A549 (cell line): ENCODE measurements around the gene LRRC28. TPM values are rescaled to one million over a fixed set of nuclear protein-coding genes. Genes with fewer than 3 reads are reported as not detected.

ENCODE experiments used
- ATAC-seq, 2 experiments: fragments of 200-7000 bp in 1 of 2; fragments of >200 bp in 1 of 2; cut with Nextera tagmentation in 1 of 2; cut with Tn5 transposase in 1 of 2; 3 replicates each; pipeline versions ENCODE4 v1.8.0 to v1.9.1; 2018 to 2020; ENCODE audit warnings: mild to moderate bottlenecking in 1 of 2, moderate library complexity in 1 of 2
- CTCF ChIA-PET: fragments of 300-600 bp; sonication (Branson Sonifier 250); formaldehyde crosslinking; extraction: SDS; loops from one replicate; lab custom pipeline; 2021; ENCODE audit warnings: antibody characterized with exemption, inconsistent platforms; lab: Yijun Ruan, JAX
- POLR2A ChIA-PET: fragments of 350-600 bp; formaldehyde crosslinking; extraction: SDS; loops from one replicate; lab custom pipeline; 2021; ENCODE audit warnings: antibody characterized with exemption, inconsistent platforms; lab: Yijun Ruan, JAX
- DNase-seq, 2 experiments: peaks; one replicate each; pipeline versions ENCODE4 v3.0.0 to v3.0.0-alpha.2; 2011 to 2016; ENCODE audit warnings: low read depth in 1 of 2, low spot score in 1 of 2
- FAIRE-seq: peaks from 2 replicates; lab custom pipeline; 2011; peaks lifted over from hg19 to GRCh38; lab: Jason Lieb, UNC
- H3K27ac ChIP-seq, 2 experiments: fragments of >200 bp; sonication (Bioruptor Twin); formaldehyde crosslinking; 3 replicates each; pipeline ENCODE4 v1.5.1; 2016 to 2017
- H3K4me1 ChIP-seq: fragments of >200 bp; sonication (Bioruptor Twin); formaldehyde crosslinking; 3 replicates; pipeline ENCODE4 v1.6.1; 2016
- H3K4me2 ChIP-seq: fragments of >200 bp; sonication (Bioruptor Twin); formaldehyde crosslinking; 3 replicates; pipeline ENCODE4 v1.6.1; 2016
- H3K4me3 ChIP-seq: fragments of >200 bp; sonication (Bioruptor Twin); formaldehyde crosslinking; 3 replicates; pipeline ENCODE4 v1.5.1; 2016
- H3K9me3 ChIP-seq: fragments of >200 bp; sonication (Bioruptor Twin); formaldehyde crosslinking; 3 replicates; pipeline ENCODE4 v1.6.1; 2016
- CEBPB ChIP-seq, 2 experiments: fragments of >200 bp in 1 of 2; sonication (Bioruptor Twin) in 1 of 2; formaldehyde crosslinking in 1 of 2; IDR thresholded peaks; 2 replicates each; pipeline ENCODE4 v1.6.1; 2012 to 2016
- CHD4 ChIP-seq: fragments of 200-600 bp; sonication (generic); IDR thresholded peaks from 2 replicates; pipeline ENCODE4 v1.6.1; 2016; ENCODE audit warnings: antibody characterized with exemption, mild to moderate bottlenecking, borderline replicate concordance
- EHMT2 ChIP-seq: fragments of 200-600 bp; sonication (generic); IDR thresholded peaks from 2 replicates; pipeline ENCODE4 v1.6.1; 2016; ENCODE audit warnings: antibody characterized with exemption, low read depth, mild to moderate bottlenecking, moderate library complexity
- ELK1 ChIP-seq: fragments of 150-350 bp; IDR thresholded peaks from 2 replicates; pipeline ENCODE4 v1.6.1; 2014; ENCODE audit warnings: low read depth, mild to moderate bottlenecking, low read length
- ESRRA ChIP-seq: fragments of 150-350 bp; IDR thresholded peaks from 2 replicates; pipeline ENCODE4 v1.6.1; 2014; ENCODE audit warnings: mild to moderate bottlenecking, low read length, borderline replicate concordance
- FOSB ChIP-seq: fragments of 250-450 bp; sonication (Bioruptor Pico); IDR thresholded peaks from 2 replicates; pipeline ENCODE4 v1.5.0; 2020; ENCODE audit warnings: mild to moderate bottlenecking, moderate library complexity
- HDAC2 ChIP-seq: fragments of 200-600 bp; sonication (generic); IDR thresholded peaks from 2 replicates; pipeline ENCODE4 v1.6.1; 2016
- HOXA7 ChIP-seq: fragments of 250-450 bp; sonication (Bioruptor Pico); IDR thresholded peaks from 2 replicates; pipeline ENCODE4 v1.5.0; 2020; ENCODE audit warnings: mild to moderate bottlenecking, moderate library complexity
- JUNB ChIP-seq: fragments of >200 bp; sonication (Bioruptor Twin); formaldehyde crosslinking; IDR thresholded peaks from 2 replicates; pipeline ENCODE4 v1.6.1; 2016
- KDM1A ChIP-seq: fragments of 200-600 bp; sonication (generic); IDR thresholded peaks from 2 replicates; pipeline ENCODE4 v1.6.1; 2016; ENCODE audit warnings: low read depth, mild to moderate bottlenecking
- MAX ChIP-seq: IDR thresholded peaks from 2 replicates; pipeline ENCODE4 v1.6.1; 2012
- MAZ ChIP-seq: fragments of 150-350 bp; IDR thresholded peaks from 2 replicates; pipeline ENCODE4 v1.6.1; 2014; ENCODE audit warnings: antibody characterized with exemption, low read depth, low read length, borderline replicate concordance
- NFE2L2 ChIP-seq: fragments of 150-350 bp; conservative IDR thresholded peaks from 2 replicates; pipeline ENCODE4 v1.6.1; 2014; ENCODE audit warnings: low read length
- NPAS2 ChIP-seq: fragments of 250-450 bp; sonication (Bioruptor Pico); IDR thresholded peaks from 2 replicates; pipeline ENCODE4 v1.8.0; 2022; ENCODE audit warnings: mild to moderate bottlenecking, moderate library complexity, borderline replicate concordance
- NR3C1 ChIP-seq: fragments of >200 bp; sonication (Bioruptor Twin); formaldehyde crosslinking; IDR thresholded peaks from 3 replicates; pipeline ENCODE4 v1.6.1; 2017
- POLR2A ChIP-seq: IDR thresholded peaks from 2 replicates; pipeline ENCODE4 v1.6.1; 2012; ENCODE audit warnings: mild to moderate bottlenecking, low read length
- POLR2AphosphoS2 ChIP-seq: conservative IDR thresholded peaks from 2 replicates; pipeline ENCODE4 v1.6.1; 2012; ENCODE audit warnings: low read length, improper control_type of control experiment, inconsistent platforms
- RAD21 ChIP-seq, 2 experiments: fragments of >200 bp in 1 of 2; sonication (Bioruptor Twin) in 1 of 2; formaldehyde crosslinking in 1 of 2; IDR thresholded peaks in 1 of 2; conservative IDR thresholded peaks in 1 of 2; 2 replicates in 1 of 2; 3 replicates in 1 of 2; pipeline ENCODE4 v1.6.1; 2012 to 2018; ENCODE audit warnings: inconsistent platforms in 1 of 2
- RCOR1 ChIP-seq: fragments of 150-350 bp; IDR thresholded peaks from 2 replicates; pipeline ENCODE4 v1.6.1; 2014; ENCODE audit warnings: antibody characterized with exemption, low read length, low read depth
- RFX5 ChIP-seq: fragments of 450-650 bp; IDR thresholded peaks from 2 replicates; pipeline ENCODE4 v1.7.1; 2014; ENCODE audit warnings: antibody characterized with exemption, mild to moderate bottlenecking, moderate library complexity
- SMC3 ChIP-seq: fragments of >200 bp; sonication (Bioruptor Twin); formaldehyde crosslinking; IDR thresholded peaks from 3 replicates; pipeline ENCODE4 v1.6.1; 2018; ENCODE audit warnings: inconsistent platforms
- ZNF302 ChIP-seq: fragments of 250-450 bp; sonication (Bioruptor Pico); IDR thresholded peaks from 2 replicates; pipeline ENCODE4 v1.9.0; 2021; ENCODE audit warnings: inconsistent platforms, mild to moderate bottlenecking, moderate library complexity
- ZSCAN20 ChIP-seq: fragments of 250-450 bp; sonication (Bioruptor Pico); IDR thresholded peaks from 2 replicates; pipeline ENCODE4 v1.8.0; 2022; ENCODE audit warnings: mild to moderate bottlenecking, moderate library complexity
- WGBS: methylation state at CpG from one replicate; pipeline ENCODE4 v1.1.6; 2017; ENCODE audit errors: missing lambda C conversion rate; 5-methylcytosine and 5-hydroxymethylcytosine counted together
- polyA plus RNA-seq, 4 experiments: library from polyadenylated mRNA; depleted of rRNA in 3 of 4; stranded (reverse); fragments of >200 nt; fragmentation: RNase III in 1 of 4; extraction: RNeasy Plus Mini Kit Qiagen cat#74134 plus additional on column Dnase treatment in 1 of 4; gene quantifications; 2 replicates in 3 of 4; 3 replicates in 1 of 4; pipeline ENCODE4 v1.2.3, GENCODE V29; 2011 to 2017
- TF ChIP-seq, protein P1 (sequence below): IDR thresholded peaks from 2 replicates; pipeline ENCODE4 v1.6.1; 2012

Gene LRRC28
- polyA plus RNA-seq, 2 of the 4 experiments (the other 2 are of a cell fraction) = 19.6 to 62.4 TPM

DNA sequence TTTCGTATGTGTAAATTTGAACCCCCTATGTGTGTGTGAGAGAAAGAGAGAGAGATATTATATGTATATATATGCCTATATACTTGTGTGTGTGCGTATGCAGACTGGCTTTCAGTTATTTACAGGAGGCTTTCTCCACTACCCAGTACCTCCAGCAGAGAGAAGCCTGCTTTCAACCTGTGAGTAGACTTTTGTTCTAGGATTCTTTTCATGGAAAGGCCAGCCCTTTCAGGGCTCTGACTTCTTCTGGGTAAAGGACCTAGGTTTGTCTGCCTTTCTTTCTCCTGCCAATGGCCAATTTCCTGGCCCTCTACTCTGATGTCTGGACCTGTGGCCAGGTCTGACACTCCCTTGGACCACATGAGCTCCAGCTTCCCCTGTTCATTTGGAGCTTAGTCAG is 23.8 kb downstream of the LRRC28 start (continued):
- no peak for TF ChIP-seq POLR2A
- TF ChIP-seq, all 56 proteins: peak for 0

- WGBS = 97% methylated on average over 9 of the region's 9 CpGs
- FAIRE-seq (no peak), ATAC-seq (no peak)
- no peak overlapping the region for H3K4me3 ChIP-seq
- CTCF ChIA-PET = interaction anchor here (1.1 to 19.4 kb wide), 8 partner anchors 9 to 479 kb away, joined by 3 to 225 read pairs (median 7); no protein-coding TSS in a partner anchor
- no peak for TF ChIP-seq NR3C1
- no peak for TF ChIP-seq ZSCAN20 (CRISPR knock-in tag)
- TF ChIP-seq ELK1 = no peak
- no peak for TF ChIP-seq RFX5
- TF ChIP-seq, protein P1, sequence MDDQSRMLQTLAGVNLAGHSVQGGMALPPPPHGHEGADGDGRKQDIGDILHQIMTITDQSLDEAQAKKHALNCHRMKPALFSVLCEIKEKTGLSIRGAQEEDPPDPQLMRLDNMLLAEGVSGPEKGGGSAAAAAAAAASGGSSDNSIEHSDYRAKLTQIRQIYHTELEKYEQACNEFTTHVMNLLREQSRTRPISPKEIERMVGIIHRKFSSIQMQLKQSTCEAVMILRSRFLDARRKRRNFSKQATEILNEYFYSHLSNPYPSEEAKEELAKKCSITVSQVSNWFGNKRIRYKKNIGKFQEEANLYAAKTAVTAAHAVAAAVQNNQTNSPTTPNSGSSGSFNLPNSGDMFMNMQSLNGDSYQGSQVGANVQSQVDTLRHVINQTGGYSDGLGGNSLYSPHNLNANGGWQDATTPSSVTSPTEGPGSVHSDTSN = no peak
- TF ChIP-seq CHD4 = no peak
- TF ChIP-seq MAX = no peak
- TF ChIP-seq HOXA7 (CRISPR knock-in tag) = no peak
- TF ChIP-seq RCOR1 = no peak
- TF ChIP-seq SMC3 = no peak
- no peak for TF ChIP-seq RAD21 (conservative IDR thresholded peaks at IDR 0.05 in 1 of 2, IDR thresholded peaks at IDR 0.05 in 1 of 2)
- TF ChIP-seq KDM1A = no peak
- TF ChIP-seq ESRRA = no peak
- no peak for TF ChIP-seq ZNF302 (CRISPR knock-in tag)
- TF ChIP-seq POLR2A = no peak
- TF ChIP-seq, all 56 proteins: peak for 0
- Histone ChIP-seq H3K4me1 (no peaks in the 10 kb centered on the region), H3K27ac (no peak overlapping the region), H3K9me3 (no peaks in the 10 kb centered on the region), H3K4me2 (no peak overlapping the region)
- POLR2A ChIA-PET = no interaction called here
- DNase-seq = no peak
These were observed 24.3 kb downstream of the LRRC28 start for GRCh38 chr15:99275525-99276128.

GRCh38 chr15:99279290-99279689 is 28.0 kb downstream of the LRRC28 start:
- no peak for ATAC-seq
- TF ChIP-seq JUNB (no peak), HDAC2 (no peak), POLR2AphosphoS2 (no peak), NPAS2 (no peak)
- ChIA-PET CTCF (interaction anchor here (0.6 to 10.5 kb wide), 3 partner anchors 361 to 476 kb away, joined by 6 to 171 read pairs (median 36); no protein-coding TSS in a partner anchor), POLR2A (no interaction called here)
- H3K4me2 ChIP-seq = no peak overlapping the region
- no peaks in the 10 kb centered on the region for H3K9me3 ChIP-seq
- FAIRE-seq = no peak
- H3K4me1 ChIP-seq = no peaks in the 10 kb centered on the region
- H3K27ac ChIP-seq = no peak overlapping the region
- H3K4me3 ChIP-seq = no peak overlapping the region
- WGBS = 90% methylated on average over 3 of the region's 3 CpGs
- no peak for DNase-seq

GRCh38 chr15:99279827-99280226 is 28.5 kb downstream of the LRRC28 start:
- FAIRE-seq = no peak
- Histone ChIP-seq H3K4me2 (no peak overlapping the region), H3K27ac (no peak overlapping the region), H3K4me3 (no peak overlapping the region), H3K9me3 (no peaks in the 10 kb centered on the region), H3K4me1 (no peaks in the 10 kb centered on the region)
- CTCF ChIA-PET = interaction anchor here (0.6 to 10.5 kb wide), 3 partner anchors 360 to 475 kb away, joined by 6 to 171 read pairs (median 36); no protein-coding TSS in a partner anchor
- ATAC-seq = no peak
- POLR2A ChIA-PET = no interaction called here
- TF ChIP-seq FOSB (CRISPR knock-in tag) = no peak
- TF ChIP-seq MAZ = no peak
- no peak for TF ChIP-seq NFE2L2
- no peak for TF ChIP-seq CEBPB (IDR thresholded peaks at IDR 0.05)
- no peak for TF ChIP-seq EHMT2
- WGBS = 92% methylated on average over 3 of the region's 3 CpGs
- no peak for DNase-seq
